Measurements from ENCODE around the gene ELOA. TPM values are rescaled to one million over a fixed set of nuclear protein-coding genes. Genes with fewer than 3 reads are reported as not detected.

Gene ELOA, protein sequence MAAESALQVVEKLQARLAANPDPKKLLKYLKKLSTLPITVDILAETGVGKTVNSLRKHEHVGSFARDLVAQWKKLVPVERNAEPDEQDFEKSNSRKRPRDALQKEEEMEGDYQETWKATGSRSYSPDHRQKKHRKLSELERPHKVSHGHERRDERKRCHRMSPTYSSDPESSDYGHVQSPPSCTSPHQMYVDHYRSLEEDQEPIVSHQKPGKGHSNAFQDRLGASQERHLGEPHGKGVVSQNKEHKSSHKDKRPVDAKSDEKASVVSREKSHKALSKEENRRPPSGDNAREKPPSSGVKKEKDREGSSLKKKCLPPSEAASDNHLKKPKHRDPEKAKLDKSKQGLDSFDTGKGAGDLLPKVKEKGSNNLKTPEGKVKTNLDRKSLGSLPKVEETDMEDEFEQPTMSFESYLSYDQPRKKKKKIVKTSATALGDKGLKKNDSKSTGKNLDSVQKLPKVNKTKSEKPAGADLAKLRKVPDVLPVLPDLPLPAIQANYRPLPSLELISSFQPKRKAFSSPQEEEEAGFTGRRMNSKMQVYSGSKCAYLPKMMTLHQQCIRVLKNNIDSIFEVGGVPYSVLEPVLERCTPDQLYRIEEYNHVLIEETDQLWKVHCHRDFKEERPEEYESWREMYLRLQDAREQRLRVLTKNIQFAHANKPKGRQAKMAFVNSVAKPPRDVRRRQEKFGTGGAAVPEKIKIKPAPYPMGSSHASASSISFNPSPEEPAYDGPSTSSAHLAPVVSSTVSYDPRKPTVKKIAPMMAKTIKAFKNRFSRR
- 10 to 100 TPM; 33.3 to 49.9 (median 40.5) TPM for total RNA-seq

DNA sequence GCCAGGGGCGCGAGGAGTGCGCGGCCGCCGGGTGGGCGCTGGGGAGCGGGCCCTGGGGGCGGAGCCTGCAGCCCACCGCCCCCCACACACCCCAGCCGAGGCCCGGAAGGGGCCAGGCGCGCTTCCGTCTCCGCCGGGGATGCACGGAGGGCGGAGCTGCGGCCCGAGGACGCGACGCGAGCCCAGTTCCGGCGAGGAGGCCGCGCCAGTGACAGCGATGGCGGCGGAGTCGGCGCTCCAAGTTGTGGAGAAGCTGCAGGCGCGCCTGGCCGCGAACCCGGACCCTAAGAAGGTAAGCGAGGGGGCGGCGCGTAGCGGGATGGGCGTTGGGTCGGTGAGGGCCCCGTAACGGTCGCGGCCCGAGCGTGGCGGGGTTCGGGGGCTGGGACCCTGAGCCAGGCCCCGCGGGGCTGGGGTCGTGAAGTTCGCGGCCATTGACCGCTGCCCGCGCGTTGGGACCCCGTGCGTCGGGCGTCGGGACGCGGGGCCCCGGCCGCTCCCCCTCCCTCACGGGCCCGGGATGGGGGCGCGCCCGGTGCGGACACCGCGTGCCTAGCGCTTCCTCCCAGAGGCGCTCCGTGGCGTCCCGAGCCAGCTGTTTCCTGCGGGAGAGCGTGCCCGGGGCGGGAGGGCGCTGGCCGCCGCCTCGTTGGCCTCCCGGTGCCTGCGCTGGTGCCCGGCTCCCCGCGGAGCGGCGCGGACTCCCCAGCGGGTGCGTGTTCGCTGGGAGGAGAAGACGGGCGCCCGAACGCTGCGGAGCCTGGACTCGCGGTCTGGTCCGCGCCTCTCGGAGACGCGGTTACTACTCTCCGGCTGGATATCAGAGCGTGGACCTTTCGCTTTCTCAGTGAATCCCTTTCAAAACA lies at the start of gene ELOA:
Gene ELOA, plus strand, starts transcription at position 185 of the 866 bp plus-strand sequence. Its CDS starts 33 bp downstream, at position 218.
- H3K4me3 ChIP-seq (replicated peaks in 1 of 3) = peak within 1 kb of the TSS; percentile 70 to 98 (median 96)
- peaks cover 0 to 3% of the 10 kb centered on the region in 2 donors for H3K36me3 ChIP-seq
- H3K27me3 ChIP-seq = no peaks in the 10 kb centered on the region
- peak within 1 kb of the TSS; percentile 88 to 90 (median 88) for H3K27ac ChIP-seq
- DNase-seq = peak; percentile 75 to 80
- H3K9me3 ChIP-seq = no peaks in the 10 kb centered on the region
- intact Hi-C loops (cut with DNase I) = loop anchor here (10.0 kb wide), 1 partner anchor 49 kb away; the partner anchor contains the start of gene RPL11
- WGBS, 2 donors = 0 to 1% methylated on average over 15 of the region's 119 CpGs
- H3K4me1 ChIP-seq = peaks cover 15 to 33% of the 10 kb centered on the region in 2 donors
- peak; percentile 41 to 92 for TF ChIP-seq POLR2A (IDR thresholded peaks at IDR 0.05)
- TF ChIP-seq, protein P1, sequence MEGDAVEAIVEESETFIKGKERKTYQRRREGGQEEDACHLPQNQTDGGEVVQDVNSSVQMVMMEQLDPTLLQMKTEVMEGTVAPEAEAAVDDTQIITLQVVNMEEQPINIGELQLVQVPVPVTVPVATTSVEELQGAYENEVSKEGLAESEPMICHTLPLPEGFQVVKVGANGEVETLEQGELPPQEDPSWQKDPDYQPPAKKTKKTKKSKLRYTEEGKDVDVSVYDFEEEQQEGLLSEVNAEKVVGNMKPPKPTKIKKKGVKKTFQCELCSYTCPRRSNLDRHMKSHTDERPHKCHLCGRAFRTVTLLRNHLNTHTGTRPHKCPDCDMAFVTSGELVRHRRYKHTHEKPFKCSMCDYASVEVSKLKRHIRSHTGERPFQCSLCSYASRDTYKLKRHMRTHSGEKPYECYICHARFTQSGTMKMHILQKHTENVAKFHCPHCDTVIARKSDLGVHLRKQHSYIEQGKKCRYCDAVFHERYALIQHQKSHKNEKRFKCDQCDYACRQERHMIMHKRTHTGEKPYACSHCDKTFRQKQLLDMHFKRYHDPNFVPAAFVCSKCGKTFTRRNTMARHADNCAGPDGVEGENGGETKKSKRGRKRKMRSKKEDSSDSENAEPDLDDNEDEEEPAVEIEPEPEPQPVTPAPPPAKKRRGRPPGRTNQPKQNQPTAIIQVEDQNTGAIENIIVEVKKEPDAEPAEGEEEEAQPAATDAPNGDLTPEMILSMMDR (IDR thresholded peaks at IDR 0.05) = no peak

DNA sequence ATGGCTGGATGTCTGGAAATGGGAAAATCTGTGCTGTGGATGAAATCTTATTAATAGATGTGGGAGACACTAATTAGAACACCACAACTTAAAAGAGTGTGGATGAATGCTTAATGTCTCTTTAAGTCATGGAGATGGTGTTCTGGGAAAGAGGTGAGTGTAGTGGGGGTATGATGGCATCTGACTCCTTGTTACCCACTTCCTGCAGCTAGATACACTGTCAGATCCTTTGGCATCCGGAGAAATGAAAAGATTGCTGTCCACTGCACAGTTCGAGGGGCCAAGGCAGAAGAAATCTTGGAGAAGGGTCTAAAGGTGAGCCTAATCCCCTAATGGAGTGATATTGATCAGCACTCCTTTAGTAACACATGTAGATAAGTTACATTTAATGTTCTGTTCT lies 49.7 kb upstream of the ELOA start:
- Histone ChIP-seq H3K27ac (no peak overlapping the region), H3K36me3 (peaks cover 42 to 47% of the 10 kb centered on the region in 2 donors), H3K27me3 (no peaks in the 10 kb centered on the region), H3K9me3 (no peaks in the 10 kb centered on the region), H3K4me1 (peaks cover 10 to 24% of the 10 kb centered on the region in 2 donors), H3K4me3 (replicated peaks in 1 of 3) (no peak overlapping the region)
- DNase-seq = no peak
- TF ChIP-seq, protein P1 (IDR thresholded peaks at IDR 0.05) = no peak
- intact Hi-C loops (cut with DNase I) = loop anchor here (10.0 kb wide), 1 partner anchor 51 kb away; the partner anchor contains the start of gene ELOA
- 68 to 69% methylated on average over 2 of the region's 2 CpGs for WGBS, 2 donors

DNA sequence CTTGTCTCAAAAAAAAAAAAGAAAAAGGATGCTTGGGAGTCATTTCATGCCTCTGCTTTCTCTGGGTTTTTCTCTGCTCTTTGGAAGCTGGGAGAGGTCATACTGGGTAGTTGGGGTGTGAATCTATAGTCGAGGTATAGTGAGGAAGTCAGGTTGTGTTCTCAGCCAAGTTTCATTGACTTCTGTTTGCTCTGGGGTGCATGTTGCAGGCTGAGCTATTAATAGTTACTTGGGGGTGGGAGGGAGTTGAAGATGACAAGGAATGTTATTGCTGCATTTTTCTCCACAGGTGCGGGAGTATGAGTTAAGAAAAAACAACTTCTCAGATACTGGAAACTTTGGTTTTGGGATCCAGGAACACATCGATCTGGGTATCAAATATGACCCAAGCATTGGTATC lies 48.9 kb upstream of the ELOA start:
- intact Hi-C loops (cut with DNase I) = loop anchor here (10.0 kb wide), 1 partner anchor 50 kb away; the partner anchor contains the start of gene ELOA
- H3K36me3 ChIP-seq = peaks cover 49 to 54% of the 10 kb centered on the region in 2 donors

DNA sequence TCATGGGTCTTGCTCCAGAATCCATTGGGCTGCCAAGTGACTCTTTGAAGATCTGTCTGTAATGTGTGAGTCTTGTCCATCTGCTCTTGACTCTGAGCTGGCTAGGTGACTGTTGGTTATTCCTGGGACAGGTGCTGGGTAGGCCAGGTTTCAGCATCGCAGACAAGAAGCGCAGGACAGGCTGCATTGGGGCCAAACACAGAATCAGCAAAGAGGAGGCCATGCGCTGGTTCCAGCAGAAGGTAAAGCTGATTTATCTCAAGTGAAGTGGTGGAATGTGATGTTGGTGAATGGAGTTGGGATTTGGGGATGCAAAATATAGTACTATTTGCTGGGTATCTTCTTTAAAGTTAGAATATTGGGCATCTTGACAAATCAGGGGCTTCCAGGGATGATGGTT lies 47.6 kb upstream of the ELOA start:
- TF ChIP-seq POLR2A (IDR thresholded peaks at IDR 0.05) = no peak
- TF ChIP-seq, protein P1 (IDR thresholded peaks at IDR 0.05) = no peak
- intact Hi-C loops (cut with DNase I) = loop anchor here (10.0 kb wide), 1 partner anchor 49 kb away; the partner anchor contains the start of gene ELOA
- Histone ChIP-seq H3K27me3 (no peaks in the 10 kb centered on the region), H3K9me3 (no peaks in the 10 kb centered on the region), H3K27ac (no peak overlapping the region), H3K4me1 (peaks cover 10 to 24% of the 10 kb centered on the region in 2 donors), H3K36me3 (peaks cover 61 to 65% of the 10 kb centered on the region in 2 donors), H3K4me3 (replicated peaks in 1 of 3) (no peak overlapping the region)
- DNase-seq = no peak
- 97 to 98% methylated on average over 3 of the region's 3 CpGs for WGBS, 2 donors

More for the DNA sequence above, 48.9 kb upstream of the ELOA start:
- H3K27ac ChIP-seq = no peak overlapping the region
- 77% methylated on average over 3 of the region's 3 CpGs for WGBS, 2 donors
- H3K9me3 ChIP-seq = no peaks in the 10 kb centered on the region
- H3K27me3 ChIP-seq = no peaks in the 10 kb centered on the region
- TF ChIP-seq POLR2A (IDR thresholded peaks at IDR 0.05) = no peak
- TF ChIP-seq, protein P1 (IDR thresholded peaks at IDR 0.05) = no peak
- DNase-seq = no peak
- no peak overlapping the region for H3K4me3 ChIP-seq (replicated peaks in 1 of 3)
- peaks cover 10 to 24% of the 10 kb centered on the region in 2 donors for H3K4me1 ChIP-seq
